Fibroblast of the aortic adventitia (primary cell): ENCODE data around the gene LSP1. TPM values are rescaled to one million over a fixed set of nuclear protein-coding genes. Genes with fewer than 3 reads are reported as not detected.

Source experiments
- DNase-seq: peaks from one replicate; pipeline ENCODE4 v3.0.0-alpha.2; 2010; ENCODE audit warnings: low read depth
- H3K4me3 ChIP-seq: 2 replicates; pipeline ENCODE4 v1.5.1; 2011; ENCODE audit warnings: low read depth, mild to moderate bottlenecking, control low read depth, low read length, moderate library complexity
- total RNA-seq: library from RNA; depleted of rRNA; stranded (reverse); fragments of >200 nt; gene quantifications from 2 replicates; pipeline ENCODE4 v1.2.3, GENCODE V29; 2012; ENCODE audit warnings: low replicate concordance
- TF ChIP-seq, protein P1 (sequence below): IDR thresholded peaks from 2 replicates; pipeline ENCODE4 v1.5.1; 2011; ENCODE audit warnings: mild to moderate bottlenecking, low read length, control low read depth, inconsistent platforms; ENCODE audit not compliant: insufficient read depth

The LSP1 gene
- total RNA-seq, 1 donor, result 40.2 TPM

DNA sequence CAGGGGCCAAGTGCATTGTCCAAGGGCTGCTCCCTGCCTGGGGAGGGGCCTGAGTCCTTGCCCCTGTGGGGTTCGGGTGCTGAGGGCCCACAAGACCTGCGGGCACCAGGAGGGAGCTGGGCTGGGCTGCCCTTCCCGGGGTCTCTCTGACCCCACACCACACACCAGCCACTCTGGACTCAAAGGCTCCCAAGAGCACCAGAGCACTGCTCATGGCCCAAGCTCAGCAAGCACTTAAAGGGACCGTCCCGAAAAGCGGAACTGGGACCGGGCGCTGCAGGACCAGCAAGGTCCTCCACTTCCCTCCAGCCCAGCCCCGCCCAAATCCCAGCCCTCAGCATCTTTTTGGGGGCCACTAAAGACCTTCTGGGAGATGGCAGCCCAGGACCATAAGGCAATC, 5.3 kb downstream of the LSP1 start:
- TF ChIP-seq, protein P1, sequence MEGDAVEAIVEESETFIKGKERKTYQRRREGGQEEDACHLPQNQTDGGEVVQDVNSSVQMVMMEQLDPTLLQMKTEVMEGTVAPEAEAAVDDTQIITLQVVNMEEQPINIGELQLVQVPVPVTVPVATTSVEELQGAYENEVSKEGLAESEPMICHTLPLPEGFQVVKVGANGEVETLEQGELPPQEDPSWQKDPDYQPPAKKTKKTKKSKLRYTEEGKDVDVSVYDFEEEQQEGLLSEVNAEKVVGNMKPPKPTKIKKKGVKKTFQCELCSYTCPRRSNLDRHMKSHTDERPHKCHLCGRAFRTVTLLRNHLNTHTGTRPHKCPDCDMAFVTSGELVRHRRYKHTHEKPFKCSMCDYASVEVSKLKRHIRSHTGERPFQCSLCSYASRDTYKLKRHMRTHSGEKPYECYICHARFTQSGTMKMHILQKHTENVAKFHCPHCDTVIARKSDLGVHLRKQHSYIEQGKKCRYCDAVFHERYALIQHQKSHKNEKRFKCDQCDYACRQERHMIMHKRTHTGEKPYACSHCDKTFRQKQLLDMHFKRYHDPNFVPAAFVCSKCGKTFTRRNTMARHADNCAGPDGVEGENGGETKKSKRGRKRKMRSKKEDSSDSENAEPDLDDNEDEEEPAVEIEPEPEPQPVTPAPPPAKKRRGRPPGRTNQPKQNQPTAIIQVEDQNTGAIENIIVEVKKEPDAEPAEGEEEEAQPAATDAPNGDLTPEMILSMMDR, result no peak
- no peak overlapping the region for H3K4me3 ChIP-seq
- DNase-seq, result no peak

DNA sequence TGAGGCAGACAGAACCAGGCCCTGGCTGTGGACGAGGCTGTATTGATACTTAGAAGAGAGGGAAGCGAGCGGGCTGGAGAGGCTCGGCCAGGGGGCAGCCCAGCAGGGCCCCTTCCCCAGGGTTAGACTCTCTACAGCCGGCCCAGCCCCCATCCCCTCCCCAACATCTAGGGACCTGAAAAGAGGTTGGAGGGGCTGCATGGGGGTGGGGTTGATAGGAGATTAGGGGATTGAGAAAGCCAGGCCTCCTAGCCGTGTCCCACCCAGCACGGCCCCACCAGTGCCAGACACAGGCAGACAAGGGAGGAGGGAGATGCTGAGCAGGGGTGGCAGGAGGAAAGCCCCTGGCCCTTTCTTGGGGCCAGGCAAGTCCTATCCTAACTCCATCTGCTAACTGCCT, 5.7 kb downstream of the LSP1 start:
- H3K4me3 ChIP-seq, result no peak overlapping the region
- DNase-seq, result no peak
- TF ChIP-seq, protein P1, result no peak

DNA sequence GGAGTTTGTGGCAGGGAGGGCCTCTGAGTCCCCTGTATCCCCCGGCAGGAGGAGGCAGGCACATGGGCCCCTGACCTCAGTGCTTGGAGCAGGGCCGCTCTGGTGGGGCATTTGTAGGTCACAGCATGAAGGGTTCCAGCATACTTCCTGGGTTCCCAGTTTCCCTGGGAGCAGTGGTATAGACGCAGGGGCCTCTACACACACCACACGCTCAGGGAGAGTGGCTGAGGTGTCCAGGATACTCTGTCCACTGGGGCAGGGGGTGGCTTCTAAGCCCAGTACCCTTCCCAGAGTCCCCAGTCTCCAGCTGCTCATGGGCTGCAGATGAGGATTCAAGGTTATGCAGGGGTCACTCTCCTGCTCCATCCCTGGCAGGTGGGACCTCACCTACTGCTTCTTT, 6.1 kb downstream of the LSP1 start:
- TF ChIP-seq, protein P1, result no peak
- H3K4me3 ChIP-seq, result no peak overlapping the region
- no peak for DNase-seq

DNA sequence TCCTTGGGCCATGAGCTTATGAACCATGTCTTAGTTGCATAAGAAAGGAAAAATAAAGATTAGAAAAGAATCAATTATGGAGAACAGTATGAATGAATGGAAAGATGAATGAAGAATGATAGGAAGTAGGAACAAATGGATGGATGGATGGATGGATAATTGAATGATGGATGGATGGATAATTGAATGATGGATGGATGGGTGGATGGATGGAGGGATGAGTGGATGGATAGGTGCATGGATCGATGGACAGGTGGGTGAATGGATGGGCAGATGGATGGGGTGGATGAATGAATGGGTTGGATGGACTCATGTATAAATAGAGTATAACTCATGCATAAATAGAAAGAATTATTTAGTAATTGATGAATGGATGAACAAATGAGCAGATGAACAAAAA, 7.2 kb downstream of the LSP1 start:
- TF ChIP-seq, protein P1, result no peak
- no peak overlapping the region for H3K4me3 ChIP-seq
- no peak for DNase-seq

DNA sequence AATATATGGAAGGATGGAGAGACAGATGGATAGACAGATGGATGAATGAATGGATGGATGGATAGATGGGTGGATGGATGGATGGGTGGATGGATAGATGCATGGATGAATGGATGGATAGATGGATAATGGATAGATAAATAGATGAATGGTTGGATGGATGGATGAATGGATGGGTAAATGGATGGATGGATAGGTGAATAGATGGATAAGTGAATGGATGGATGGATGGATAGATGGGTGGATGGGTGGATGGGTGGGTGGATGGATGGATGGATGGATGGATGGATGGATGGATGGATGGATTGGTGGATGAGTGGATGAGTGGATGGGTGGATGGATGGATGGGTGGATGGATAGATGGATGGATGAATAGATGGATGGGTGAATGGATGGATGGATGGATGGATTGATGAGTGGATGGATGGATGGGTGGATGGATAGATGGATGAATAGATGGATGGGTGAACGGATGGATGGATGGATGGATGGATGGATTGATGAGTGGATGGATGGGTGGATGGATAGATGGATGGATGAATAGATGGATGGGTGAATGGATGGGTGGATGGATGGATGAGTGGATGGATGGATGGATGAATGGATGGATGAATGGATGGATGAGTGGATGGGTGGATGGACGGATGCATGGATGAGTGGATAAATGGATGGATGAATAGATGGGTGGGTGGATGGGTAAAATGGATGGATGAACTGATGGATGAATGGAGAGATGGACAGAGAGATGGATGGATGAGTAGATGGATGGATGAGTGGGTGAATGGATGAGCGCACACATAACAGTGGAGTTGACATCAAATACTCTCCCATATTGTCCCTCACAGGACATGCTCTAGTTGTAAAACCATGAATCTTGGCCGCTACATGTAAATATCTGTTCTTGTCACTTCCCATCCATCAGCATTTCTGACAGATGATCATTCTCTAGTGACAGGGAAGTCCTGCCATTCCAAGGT, 8.8 kb downstream of the LSP1 start:
- no peak for DNase-seq
- no peak overlapping the region for H3K4me3 ChIP-seq
- TF ChIP-seq, protein P1, result no peak

DNA sequence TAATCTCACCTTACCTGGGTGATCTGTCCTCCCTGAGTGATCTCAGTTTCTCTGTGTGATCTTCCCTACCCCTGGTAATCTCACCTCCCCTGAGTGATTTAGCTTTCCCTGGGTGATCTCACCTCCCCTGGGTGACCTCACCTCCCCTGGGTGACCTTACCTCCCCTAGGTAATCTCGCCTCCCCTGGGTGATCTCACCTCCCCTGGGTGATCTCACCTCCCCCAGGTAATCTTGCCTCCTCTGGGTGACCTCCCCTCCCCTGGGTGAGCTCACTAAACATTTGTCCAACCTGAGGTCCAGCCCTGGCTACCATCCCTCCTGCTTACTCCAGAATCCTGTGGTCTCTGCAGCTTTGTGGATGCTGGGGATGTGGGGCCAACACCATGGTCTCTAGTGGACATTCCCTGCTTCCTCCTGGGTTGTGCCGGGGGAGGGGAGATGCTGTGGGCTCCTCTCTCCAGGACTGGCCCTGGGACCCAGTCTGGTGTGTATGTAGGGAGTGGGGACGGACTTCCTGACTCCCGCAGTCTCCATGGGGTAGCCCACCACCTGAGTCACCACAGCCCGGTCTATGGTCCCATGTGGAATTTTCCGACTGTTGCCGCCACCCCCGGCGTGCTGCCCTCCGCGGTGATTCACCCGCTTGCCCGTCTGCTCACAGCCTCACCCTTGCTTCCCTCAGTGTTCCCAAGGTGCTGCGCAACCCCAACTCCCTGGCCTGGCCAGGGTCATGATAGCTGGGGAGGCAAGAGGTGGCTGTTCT, 9.9 kb downstream of the LSP1 start:
- H3K4me3 ChIP-seq, result no peak overlapping the region
- TF ChIP-seq, protein P1, result no peak
- DNase-seq, result no peak
